SK-N-SH (cell line): Measurements from ENCODE around the gene SMARCA2. TPM values are rescaled to one million over a fixed set of nuclear protein-coding genes. Genes with fewer than 3 reads are reported as not detected.
A peak's percentile ranks its signal among the peaks of the same experiment; 100 is the strongest.

Experiments used
- CTCF ChIA-PET: fragments of 300-600, 350-600 bp; formaldehyde crosslinking; extraction: SDS; loops from one replicate; lab custom pipeline; 2021; lab: Yijun Ruan, JAX
- POLR2A ChIA-PET: fragments of 350-600 bp; sonication (Branson Sonifier 250); formaldehyde crosslinking; extraction: SDS; loops from one replicate; lab custom pipeline; 2020; ENCODE audit warnings: antibody characterized with exemption, inconsistent platforms; lab: Yijun Ruan, JAX
- DNase-seq: peaks from one replicate; pipeline ENCODE4 v3.0.0; 2012
- H2AFZ ChIP-seq: fragments of 200-600 bp; sonication (generic); 2 replicates; pipeline ENCODE4 v1.8.1; 2016; ENCODE audit warnings: antibody characterized with exemption, mild to moderate bottlenecking, low read depth
- H3F3A ChIP-seq: fragments of 200-600 bp; sonication (generic); replicated peaks from 2 replicates; pipeline ENCODE3; 2016; ENCODE audit warnings: antibody characterized with exemption, mild to moderate bottlenecking; ENCODE audit not compliant: insufficient read depth
- H3K27ac ChIP-seq, 2 experiments: fragments of 200-500 bp in 1 of 2; fragments of 200-600 bp in 1 of 2; sonication (Bioruptor generic) in 1 of 2; sonication (generic), shearing (Covaris generic) in 1 of 2; 2 replicates each; pipeline versions ENCODE4 v1.5.1 to v1.6.1; 2014 to 2016; ENCODE audit warnings: low read depth in 2 of 2, inconsistent platforms in 1 of 2, low read length in 1 of 2, mild to moderate bottlenecking in 1 of 2, mixed read lengths in 1 of 2
- H3K27me3 ChIP-seq: fragments of 200-600 bp; sonication (generic), shearing (Covaris generic); 2 replicates; pipeline ENCODE4 v1.6.1; 2016; ENCODE audit warnings: mixed run types; ENCODE audit not compliant: insufficient read depth
- H3K36me3 ChIP-seq, 2 experiments: fragments of 200-500 bp in 1 of 2; fragments of 200-600 bp in 1 of 2; sonication (Bioruptor generic) in 1 of 2; sonication (generic) in 1 of 2; replicated peaks in 1 of 2; 2 replicates each; pipeline versions ENCODE3 to v1.5.1; 2014 to 2016; ENCODE audit warnings: low read length in 1 of 2, mild to moderate bottlenecking in 1 of 2; ENCODE audit not compliant: insufficient read depth in 2 of 2, control insufficient read depth in 1 of 2
- H3K4me1 ChIP-seq, 2 experiments: fragments of 200-500 bp in 1 of 2; fragments of 200-600 bp in 1 of 2; sonication (Bioruptor generic) in 1 of 2; sonication (generic), shearing (Covaris generic) in 1 of 2; 2 replicates each; pipeline versions ENCODE4 v1.5.1 to v1.6.1; 2014 to 2016; ENCODE audit warnings: low read depth in 1 of 2, low read length in 1 of 2, mixed run types in 1 of 2; ENCODE audit not compliant: insufficient read depth in 2 of 2, control insufficient read depth in 1 of 2
- H3K4me2 ChIP-seq: fragments of 200-600 bp; sonication (generic), shearing (Covaris generic); 2 replicates; pipeline ENCODE4 v1.6.1; 2017; ENCODE audit warnings: mixed run types
- H3K4me3 ChIP-seq, 2 experiments: fragments of 200-500 bp in 1 of 2; fragments of 200-600 bp in 1 of 2; sonication (Bioruptor generic) in 1 of 2; sonication (generic), shearing (Covaris generic) in 1 of 2; 2 replicates each; pipeline versions ENCODE4 v1.5.1 to v1.8.1; 2014 to 2016; ENCODE audit warnings: low read depth in 2 of 2, inconsistent platforms in 1 of 2, low read length in 1 of 2, mild to moderate bottlenecking in 1 of 2, mixed read lengths in 1 of 2, moderate library complexity in 1 of 2
- H3K79me2 ChIP-seq: fragments of 200-600 bp; sonication (generic); 2 replicates; pipeline ENCODE4 v1.8.1; 2017; ENCODE audit warnings: mild to moderate bottlenecking; ENCODE audit not compliant: insufficient read depth
- H3K9ac ChIP-seq: fragments of 200-600 bp; sonication (generic); 2 replicates; pipeline ENCODE4 v1.6.1; 2017; ENCODE audit warnings: mixed run types
- H3K9me2 ChIP-seq: fragments of 200-600 bp; sonication (generic); 2 replicates; pipeline ENCODE4 v1.6.1; 2017; ENCODE audit warnings: mixed run types
- H3K9me3 ChIP-seq: fragments of 200-600 bp; sonication (generic); 2 replicates; pipeline ENCODE4 v1.6.1; 2017; ENCODE audit warnings: mixed run types, mild to moderate bottlenecking, moderate library complexity
- H4K20me1 ChIP-seq: fragments of 200-600 bp; sonication (generic); 2 replicates; pipeline ENCODE4 v1.6.1; 2017; ENCODE audit warnings: mild to moderate bottlenecking, mixed run types; ENCODE audit not compliant: insufficient read depth
- GABPA ChIP-seq: IDR thresholded peaks from 2 replicates; pipeline ENCODE4 v1.4.0; 2012; ENCODE audit warnings: low read depth, mild to moderate bottlenecking
- JUND ChIP-seq: IDR thresholded peaks from 2 replicates; pipeline ENCODE4 v1.4.0; 2012
- MXI1 ChIP-seq: IDR thresholded peaks from 2 replicates; pipeline ENCODE4 v1.6.1; 2012; ENCODE audit warnings: mild to moderate bottlenecking, low read depth, low read length, improper control_type of control experiment
- NFIC ChIP-seq: IDR thresholded peaks from 2 replicates; pipeline ENCODE4 v1.4.0; 2012; ENCODE audit warnings: borderline replicate concordance
- NRF1 ChIP-seq: IDR thresholded peaks from 2 replicates; pipeline ENCODE4 v1.6.1; 2012; ENCODE audit warnings: low read depth, mild to moderate bottlenecking, low read length
- POLR2AphosphoS5 ChIP-seq: IDR thresholded peaks from 2 replicates; pipeline ENCODE4 v1.6.1; 2012; ENCODE audit warnings: low read depth, low read length
- SMC3 ChIP-seq: IDR thresholded peaks from 2 replicates; pipeline ENCODE4 v1.6.1; 2012; ENCODE audit warnings: low read depth, low read length, improper control_type of control experiment
- WGBS: methylation state at CpG from one replicate; pipeline ENCODE4 v1.1.6; 2017; ENCODE audit warnings: low lambda C conversion rate; 5-methylcytosine and 5-hydroxymethylcytosine counted together
- polyA plus RNA-seq, 3 experiments: library from polyadenylated mRNA; depleted of rRNA; stranded (reverse); fragments of >200 nt; gene quantifications; 2 replicates each; pipeline ENCODE4 v1.2.3, GENCODE V29; 2012
- small RNA-seq, 7 experiments: library from RNA; depleted of rRNA; stranded (forward); fragments of <200 nt; gene quantifications; one replicate each; pipeline ENCODE3, GENCODE V24; 2012
- TF ChIP-seq, protein P1 (sequence below): fragments of 150-350 bp; IDR thresholded peaks from 2 replicates; pipeline ENCODE4 v1.6.1; 2017; ENCODE audit warnings: antibody characterized with exemption, low read length, low read depth, borderline replicate concordance
- TF ChIP-seq, protein P2 (sequence below): IDR thresholded peaks from 2 replicates; pipeline ENCODE4 v1.6.1; 2012; ENCODE audit warnings: mild to moderate bottlenecking, low read depth, low read length, moderate library complexity
- TF ChIP-seq, protein P3 (sequence below): IDR thresholded peaks from 2 replicates; pipeline ENCODE4 v1.4.0; 2012; ENCODE audit warnings: low read depth

SMARCA2 gene
- polyA plus RNA-seq, 1 of the 3 experiments (the other 2 are of a cell fraction) = 17.4 TPM

DNA sequence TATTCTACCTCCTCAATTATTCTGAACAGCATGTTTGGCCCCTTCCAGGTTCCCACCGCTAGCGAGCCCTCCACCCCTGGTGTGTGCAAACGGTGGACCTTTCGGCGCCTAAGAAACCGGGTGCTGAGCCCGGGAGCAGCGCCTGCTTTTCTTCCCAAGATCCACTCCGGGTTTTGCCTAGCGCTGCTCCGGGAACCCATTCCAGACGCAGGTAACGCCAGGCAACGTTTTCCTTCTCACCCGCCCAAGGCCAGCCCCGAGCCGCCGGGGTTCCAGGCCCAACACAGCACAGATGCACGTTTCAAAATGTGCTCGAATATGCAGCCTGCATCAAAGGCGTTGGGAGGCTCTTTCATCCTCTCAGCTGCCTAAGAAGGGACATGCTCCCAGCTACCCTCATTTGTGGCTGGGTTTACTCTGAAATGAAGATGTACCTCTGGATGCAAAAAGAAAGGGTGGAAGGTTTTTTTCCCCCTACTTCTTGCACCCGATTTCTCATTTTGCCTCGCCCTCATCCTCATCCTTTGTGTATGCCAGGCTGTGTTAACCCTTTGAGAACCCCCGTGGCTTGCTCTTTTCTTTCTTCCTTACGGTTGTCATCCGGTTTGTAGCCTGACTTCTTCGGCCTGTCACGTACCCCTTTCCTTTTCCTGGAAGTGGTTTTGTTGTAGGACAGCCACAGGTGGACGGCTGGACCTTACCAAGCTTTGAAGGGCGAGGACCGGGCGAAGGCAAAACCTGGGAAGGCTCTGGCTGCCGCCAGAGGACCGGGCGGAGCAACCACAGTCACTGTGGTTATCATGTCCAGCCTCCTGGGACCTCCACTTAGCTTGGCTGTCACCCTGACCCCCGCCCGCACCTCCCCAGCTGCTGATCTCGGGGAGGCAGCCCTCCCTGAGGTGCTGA lies 226.9 kb downstream of the SMARCA2 start (continued):
- TF ChIP-seq SMC3 (peak; percentile 33; the same call in 1 of the 2 replicates), GABPA (0 out of 2 replicates have a peak, but pooled peaks have one; percentile 12), NRF1 (no peak)
- TF ChIP-seq, protein P1, sequence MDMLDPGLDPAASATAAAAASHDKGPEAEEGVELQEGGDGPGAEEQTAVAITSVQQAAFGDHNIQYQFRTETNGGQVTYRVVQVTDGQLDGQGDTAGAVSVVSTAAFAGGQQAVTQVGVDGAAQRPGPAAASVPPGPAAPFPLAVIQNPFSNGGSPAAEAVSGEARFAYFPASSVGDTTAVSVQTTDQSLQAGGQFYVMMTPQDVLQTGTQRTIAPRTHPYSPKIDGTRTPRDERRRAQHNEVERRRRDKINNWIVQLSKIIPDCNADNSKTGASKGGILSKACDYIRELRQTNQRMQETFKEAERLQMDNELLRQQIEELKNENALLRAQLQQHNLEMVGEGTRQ = no peak
- TF ChIP-seq, protein P2, sequence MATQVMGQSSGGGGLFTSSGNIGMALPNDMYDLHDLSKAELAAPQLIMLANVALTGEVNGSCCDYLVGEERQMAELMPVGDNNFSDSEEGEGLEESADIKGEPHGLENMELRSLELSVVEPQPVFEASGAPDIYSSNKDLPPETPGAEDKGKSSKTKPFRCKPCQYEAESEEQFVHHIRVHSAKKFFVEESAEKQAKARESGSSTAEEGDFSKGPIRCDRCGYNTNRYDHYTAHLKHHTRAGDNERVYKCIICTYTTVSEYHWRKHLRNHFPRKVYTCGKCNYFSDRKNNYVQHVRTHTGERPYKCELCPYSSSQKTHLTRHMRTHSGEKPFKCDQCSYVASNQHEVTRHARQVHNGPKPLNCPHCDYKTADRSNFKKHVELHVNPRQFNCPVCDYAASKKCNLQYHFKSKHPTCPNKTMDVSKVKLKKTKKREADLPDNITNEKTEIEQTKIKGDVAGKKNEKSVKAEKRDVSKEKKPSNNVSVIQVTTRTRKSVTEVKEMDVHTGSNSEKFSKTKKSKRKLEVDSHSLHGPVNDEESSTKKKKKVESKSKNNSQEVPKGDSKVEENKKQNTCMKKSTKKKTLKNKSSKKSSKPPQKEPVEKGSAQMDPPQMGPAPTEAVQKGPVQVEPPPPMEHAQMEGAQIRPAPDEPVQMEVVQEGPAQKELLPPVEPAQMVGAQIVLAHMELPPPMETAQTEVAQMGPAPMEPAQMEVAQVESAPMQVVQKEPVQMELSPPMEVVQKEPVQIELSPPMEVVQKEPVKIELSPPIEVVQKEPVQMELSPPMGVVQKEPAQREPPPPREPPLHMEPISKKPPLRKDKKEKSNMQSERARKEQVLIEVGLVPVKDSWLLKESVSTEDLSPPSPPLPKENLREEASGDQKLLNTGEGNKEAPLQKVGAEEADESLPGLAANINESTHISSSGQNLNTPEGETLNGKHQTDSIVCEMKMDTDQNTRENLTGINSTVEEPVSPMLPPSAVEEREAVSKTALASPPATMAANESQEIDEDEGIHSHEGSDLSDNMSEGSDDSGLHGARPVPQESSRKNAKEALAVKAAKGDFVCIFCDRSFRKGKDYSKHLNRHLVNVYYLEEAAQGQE = 0 out of 2 replicates have a peak, but pooled peaks have one; percentile 5
- TF ChIP-seq, protein P3, sequence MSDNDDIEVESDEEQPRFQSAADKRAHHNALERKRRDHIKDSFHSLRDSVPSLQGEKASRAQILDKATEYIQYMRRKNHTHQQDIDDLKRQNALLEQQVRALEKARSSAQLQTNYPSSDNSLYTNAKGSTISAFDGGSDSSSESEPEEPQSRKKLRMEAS = peak; percentile 92

DNA sequence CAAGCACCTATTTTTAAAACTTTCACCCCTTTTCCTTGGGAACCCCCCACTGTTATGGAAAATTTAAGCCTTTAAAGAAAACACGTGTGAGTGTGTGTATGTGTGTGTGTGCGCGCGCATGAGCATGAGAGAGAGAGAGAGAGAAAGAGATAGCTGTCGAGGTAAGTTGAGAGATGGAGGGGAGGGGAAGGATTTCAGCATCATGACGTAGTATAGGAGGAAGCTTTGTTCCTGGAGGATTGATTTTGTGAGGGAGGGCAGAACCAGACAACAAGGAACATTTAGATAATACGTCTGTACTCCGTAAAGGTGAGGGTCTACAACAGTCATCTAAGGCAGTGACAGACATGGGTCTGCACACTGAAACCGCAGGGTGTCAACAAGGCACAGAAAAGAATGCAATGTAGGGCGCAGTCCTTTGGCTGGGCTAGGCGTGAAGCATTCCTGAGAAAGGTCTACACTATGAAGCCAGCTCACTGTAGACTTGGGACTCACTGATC lies 227.7 kb downstream of the SMARCA2 start:
- no peaks in the 10 kb centered on the region for H3K9me2 ChIP-seq
- no peaks in the 10 kb centered on the region for H3K9me3 ChIP-seq
- H3K4me3 ChIP-seq = no peak overlapping the region
- H3K79me2 ChIP-seq = no peaks in the 10 kb centered on the region
- no peaks in the 10 kb centered on the region for H4K20me1 ChIP-seq
- ChIA-PET CTCF (interaction anchor here (0.8 to 1.2 kb wide), 3 partner anchors 12 to 341 kb away, joined by 3 to 5 read pairs (median 3); no protein-coding TSS in a partner anchor), POLR2A (no interaction called here)
- H3K27me3 ChIP-seq = no peaks in the 10 kb centered on the region
- H3K4me1 ChIP-seq = peaks cover 0 to 12% of the 10 kb centered on the region in 2 experiments; a peak in 1 of 4 replicates
- H3K9ac ChIP-seq = no peak overlapping the region
- peak overlapping the region; percentile 75; the same call in 1 of the 2 replicates for H3K4me2 ChIP-seq
- 94% methylated on average over 11 of the region's 11 CpGs for WGBS
- H2AFZ ChIP-seq = no peak overlapping the region
- no peak overlapping the region; a peak in 1 of 4 replicates for H3K27ac ChIP-seq
- TF ChIP-seq JUND (no peak), POLR2AphosphoS5 (no peak), NFIC (no peak), MXI1 (no peak), GABPA (no peak)
- TF ChIP-seq, protein P1 = no peak
- DNase-seq = no peak
- H3K36me3 ChIP-seq = no peaks in the 10 kb centered on the region
- no peaks in the 10 kb centered on the region for H3F3A ChIP-seq

Small RNAs within 50 kb of the gene (small RNA-seq; reads per million reads assigned to genes)
- gene RN7SL592P (0 reads per million in 7 experiments), gene RNU2-25P (0 to 1.6 (median 0.20) reads per million in 7 experiments)
